HG02588 (cell line): Measurements from ENCODE around the gene HOXA9.

Experiments used
- ATAC-seq: cut with Tn5 transposase; IDR thresholded peaks from one replicate; pipeline ENCODE4 v1.9.1; 2021; ENCODE audit warnings: mild to moderate bottlenecking, moderate library complexity; ENCODE audit not compliant: unreplicated experiment

HOXA9 gene

DNA sequence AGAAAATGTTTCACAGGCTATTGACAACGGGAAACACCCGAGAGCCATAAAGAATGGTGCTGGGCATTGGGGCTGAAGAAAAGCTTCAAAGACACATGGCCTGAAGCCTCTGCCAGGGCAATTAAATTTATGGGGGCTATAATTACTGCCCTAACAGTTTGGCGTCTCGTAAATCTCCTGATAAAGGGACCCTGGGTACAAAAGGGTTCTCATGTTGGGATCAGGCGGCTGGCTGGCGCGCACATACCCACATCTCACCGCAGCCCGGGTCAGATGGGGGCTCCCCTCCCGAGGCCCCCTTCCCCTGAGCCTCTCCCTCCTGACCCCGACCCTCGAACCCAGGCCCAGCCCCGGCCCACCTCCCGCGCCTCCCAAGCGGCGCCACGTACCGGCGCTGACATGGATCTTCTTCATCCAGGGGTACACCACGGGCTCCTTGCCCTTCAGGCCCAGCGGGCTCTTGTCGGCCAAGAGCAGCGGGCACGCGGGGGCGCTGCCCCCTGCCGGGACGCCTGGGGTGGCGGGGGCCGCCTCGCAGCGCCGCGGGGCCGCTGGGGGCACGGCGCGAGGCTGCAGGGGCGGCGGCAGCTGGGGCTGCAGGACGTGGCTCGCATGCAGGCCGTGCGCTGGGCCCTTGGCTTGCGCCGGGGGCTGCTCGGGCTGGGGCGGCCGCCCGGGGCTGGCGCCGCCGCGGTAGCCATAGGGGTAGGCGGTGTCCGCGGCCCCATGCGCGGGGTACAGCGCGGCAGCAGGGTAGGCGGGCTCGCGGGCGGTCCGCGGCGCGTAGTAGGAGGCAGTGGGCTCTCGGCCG, 35.4 kb downstream of the HOXA9 start:
- ATAC-seq: no peak

- ATAC-seq: no peak
Measured at GRCh38 chr7:27128776-27129728, 36.3 kb downstream of the HOXA9 start.

DNA sequence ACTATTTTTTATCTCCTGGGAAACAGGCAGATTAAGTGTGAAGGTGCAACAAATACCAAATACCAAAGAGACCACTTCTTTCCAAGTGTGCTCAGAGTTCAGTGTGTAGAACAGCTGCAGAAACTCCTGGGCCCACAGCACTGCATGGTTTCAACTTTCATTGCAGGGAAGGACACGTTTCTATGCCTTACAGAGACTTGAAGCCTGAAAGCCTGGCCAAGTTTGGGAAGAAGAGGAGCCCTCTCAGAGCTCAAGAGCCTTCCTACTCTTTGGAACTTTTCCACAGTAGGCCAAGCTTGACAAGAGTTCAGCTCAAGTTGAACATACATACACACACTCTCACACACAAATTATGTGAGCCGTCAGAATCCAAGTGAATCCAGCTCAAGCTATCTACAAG, 37.3 kb downstream of the HOXA9 start:
- no peak for ATAC-seq

- ATAC-seq: no peak
Measured at GRCh38 chr7:27126596-27127327, 38.6 kb downstream of the HOXA9 start.

DNA sequence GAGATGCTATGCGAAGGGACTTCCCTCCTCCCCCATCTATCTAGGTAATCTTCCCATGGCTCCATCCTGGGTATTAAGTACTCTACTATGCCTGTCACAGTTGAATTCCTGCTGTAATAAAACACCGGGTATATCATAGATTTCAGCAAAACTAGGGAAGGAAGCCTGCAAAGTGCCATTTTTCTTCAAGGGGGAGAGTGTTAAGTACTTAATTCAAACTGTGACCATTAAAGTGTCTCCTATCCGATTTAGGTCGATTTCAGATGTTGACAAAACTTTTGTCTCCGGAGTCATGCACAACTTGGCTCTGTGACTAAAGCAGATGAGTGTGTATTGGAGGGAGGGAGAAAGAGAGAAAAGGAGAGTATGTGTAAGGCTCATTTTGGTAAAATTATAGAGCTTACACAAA, 39.3 kb downstream of the HOXA9 start:
- ATAC-seq: no peak

DNA sequence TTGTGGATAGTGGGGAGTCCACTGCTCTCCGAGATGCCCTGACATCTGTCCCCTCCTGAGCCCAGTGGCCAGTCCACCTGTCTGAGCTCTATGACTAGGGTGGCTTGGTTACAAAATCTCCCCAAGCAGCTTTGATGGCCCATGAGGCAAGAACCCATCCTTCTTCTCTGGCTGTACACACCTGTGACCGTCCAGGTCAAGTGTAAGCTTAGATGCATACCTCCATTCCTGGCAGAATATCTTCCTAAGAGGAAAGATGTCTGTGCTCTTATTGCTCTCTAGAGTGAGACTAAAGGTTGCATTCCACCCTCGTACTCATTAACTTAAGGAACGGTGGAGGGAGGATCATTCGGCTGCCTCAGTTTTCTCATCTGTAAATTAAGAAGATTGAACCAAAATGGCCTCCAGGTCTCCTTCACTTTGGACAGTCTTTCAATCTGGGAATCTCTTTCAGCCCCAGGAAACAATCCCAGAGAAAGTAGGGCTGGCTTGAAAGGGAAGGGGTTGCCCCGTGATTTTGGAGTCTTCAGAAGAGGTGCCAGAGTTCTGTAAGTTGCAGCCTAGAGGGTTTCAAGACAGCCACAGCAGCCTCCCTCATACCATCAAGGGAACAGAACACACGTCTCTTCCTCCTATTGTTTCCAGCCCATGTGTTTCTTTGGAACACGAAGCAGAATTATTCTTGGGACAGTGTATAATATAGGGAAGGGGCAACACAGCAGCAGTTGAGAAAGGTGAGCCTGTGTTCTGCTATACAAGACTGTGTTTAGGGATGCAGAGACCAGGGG, 40.2 kb downstream of the HOXA9 start:
- ATAC-seq: no peak

- ATAC-seq: no peak
Measured at GRCh38 chr7:27124096-27124901, 41.0 kb downstream of the HOXA9 start.

GRCh38 chr7:27123477-27124053, 41.8 kb downstream of the HOXA9 start:
- ATAC-seq: no peak

DNA sequence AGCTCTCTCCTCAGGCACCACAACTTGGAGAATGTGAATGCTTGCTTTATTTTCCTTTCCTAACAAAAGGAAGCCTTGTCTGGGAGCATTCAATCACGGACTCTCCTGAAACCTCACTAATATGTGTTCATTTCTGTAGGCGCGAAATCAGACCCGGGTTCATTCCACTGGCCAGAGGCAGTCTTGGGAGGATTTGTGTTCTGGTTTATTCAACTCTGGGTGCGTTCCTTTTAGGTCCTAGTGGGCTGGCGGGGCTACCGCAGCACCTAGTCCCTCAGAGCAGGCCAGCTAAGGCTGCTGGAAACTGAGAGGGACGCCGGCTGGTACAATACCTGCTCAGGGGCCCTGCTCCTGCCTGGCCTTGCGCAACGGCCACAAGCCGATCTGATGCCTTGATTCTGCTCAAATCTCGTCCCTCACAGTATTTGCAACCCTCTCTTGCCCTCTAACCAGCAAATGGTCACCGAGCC, 42.3 kb downstream of the HOXA9 start:
- no peak for ATAC-seq

DNA sequence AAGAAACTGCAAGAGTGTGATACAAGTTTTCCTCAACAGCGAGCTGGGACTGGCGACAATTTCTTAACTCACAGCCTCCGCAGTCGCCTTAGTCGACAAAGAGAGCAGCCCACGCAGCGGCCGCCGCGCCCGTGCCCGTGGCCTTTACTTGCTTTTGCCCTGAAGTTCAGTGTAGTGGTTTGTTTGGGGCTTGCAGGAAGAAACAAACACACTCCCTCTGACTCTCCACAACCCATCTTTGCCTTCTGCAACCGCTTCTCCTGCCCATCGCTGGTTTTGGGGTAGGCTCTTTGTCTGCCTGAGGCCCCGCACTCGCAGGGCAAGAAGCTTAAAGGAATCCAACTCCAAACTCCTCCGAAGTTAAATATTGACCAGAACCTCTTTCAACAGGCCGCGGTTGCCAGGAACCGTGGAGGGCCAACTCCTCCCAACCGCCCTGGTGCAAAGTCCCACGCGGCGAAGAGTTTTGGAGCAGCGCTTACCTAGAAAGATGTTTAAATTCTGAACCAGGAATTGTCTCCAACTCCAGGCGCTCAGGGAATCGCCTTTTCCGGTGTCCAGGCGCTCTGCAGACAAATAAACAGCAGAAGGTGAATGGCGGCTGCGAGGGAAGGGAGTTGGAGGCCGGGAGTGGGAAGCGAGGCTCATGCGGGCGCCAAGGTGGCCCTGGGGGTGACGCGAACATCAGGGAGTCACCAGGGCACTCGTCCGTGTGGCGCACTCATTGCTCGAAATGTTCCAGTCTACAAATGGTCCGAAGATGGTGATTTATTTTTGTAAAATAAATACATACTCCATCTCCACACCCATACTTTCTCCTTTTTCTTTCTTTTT, 43.0 kb downstream of the HOXA9 start:
- ATAC-seq: no peak

DNA sequence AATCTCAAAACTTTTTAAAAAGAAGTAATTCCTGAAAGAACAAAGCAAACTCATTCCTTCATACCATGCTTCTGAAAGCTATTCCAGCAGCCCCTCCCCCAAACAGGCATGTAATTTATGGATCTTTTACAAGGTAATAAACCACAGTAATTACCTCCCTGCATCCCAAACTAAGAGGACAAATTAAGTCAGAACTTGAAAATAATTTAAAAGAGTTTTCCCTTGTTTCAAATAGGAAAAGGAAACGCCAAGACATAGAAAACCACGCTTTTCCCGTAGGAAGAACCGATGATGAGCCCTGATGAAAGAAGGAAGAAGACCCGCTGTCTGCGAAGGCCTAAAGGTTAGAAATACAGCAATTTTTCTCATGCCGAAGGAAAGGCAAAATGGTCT, 43.7 kb downstream of the HOXA9 start:
- no peak for ATAC-seq

DNA sequence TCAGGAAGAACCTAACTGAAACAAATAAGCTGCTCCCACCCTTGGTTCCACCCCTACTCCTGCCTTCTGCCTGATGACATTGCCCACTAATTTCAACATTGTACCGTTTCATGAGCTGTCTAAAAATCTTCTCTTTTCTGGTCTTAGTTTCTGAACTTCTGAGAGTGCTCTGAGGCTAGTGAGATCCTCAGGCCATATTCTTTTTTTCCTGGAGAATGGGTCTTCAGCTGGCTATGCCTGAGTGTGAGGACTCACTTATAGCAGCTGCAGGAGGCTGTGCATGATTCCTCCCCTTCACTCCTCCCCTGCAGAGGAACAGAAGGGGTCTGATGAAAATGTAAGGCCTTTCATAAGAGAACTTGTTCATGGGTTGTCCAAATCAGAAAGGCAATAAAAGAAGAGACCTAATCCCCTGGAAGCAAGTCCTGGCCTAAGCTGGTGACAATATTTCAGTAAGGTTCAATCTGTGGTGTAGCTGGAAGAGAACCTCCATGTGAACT, 45.9 kb downstream of the HOXA9 start:
- no peak for ATAC-seq

- no peak for ATAC-seq
Measured at GRCh38 chr7:27118580-27118979, 46.8 kb downstream of the HOXA9 start.

- ATAC-seq: no peak
Measured at GRCh38 chr7:27117887-27118491, 47.3 kb downstream of the HOXA9 start.

- no peak for ATAC-seq
Measured at GRCh38 chr7:27116962-27117886, 48.1 kb downstream of the HOXA9 start.
